Common myeloid progenitor, CD34-positive (primary cell): ENCODE measurements around the gene ACSM5.

Source experiments
- CTCF ChIA-PET: fragments of 350-600 bp; sonication (Branson Sonifier 250); formaldehyde crosslinking; loops from one replicate; lab custom pipeline; 2021; ENCODE audit warnings: antibody characterized with exemption; lab: Charles Lee
- POLR2A ChIA-PET: fragments of 350-600 bp; sonication (Branson Sonifier 250); formaldehyde crosslinking; loops from one replicate; lab custom pipeline; 2021; ENCODE audit warnings: antibody characterized with exemption; lab: Charles Lee
- DNase-seq, 3 donors: peaks; one replicate each; pipeline versions ENCODE4 v3.0.0 to v3.0.0-alpha.2; 2013
- H3K27ac ChIP-seq, 2 experiments: 1 replicate in 1 of 2; 2 replicates in 1 of 2; pipeline ENCODE4 v1.7.0; 2013; ENCODE audit warnings: inconsistent platforms in 2 of 2, low read length in 2 of 2, mild to moderate bottlenecking in 2 of 2, low read depth in 1 of 2, moderate library complexity in 1 of 2; ENCODE audit not compliant: severe bottlenecking in 2 of 2, insufficient read depth in 1 of 2, poor library complexity in 1 of 2
- H3K27me3 ChIP-seq, 5 experiments: replicated peaks in 2 of 5; 1 replicate in 3 of 5; 2 replicates in 2 of 5; pipeline versions ENCODE4 v1.6.1 to v1.7.0; 2013; ENCODE audit warnings: low read length in 4 of 5, mild to moderate bottlenecking in 2 of 5, moderate library complexity in 2 of 5, inconsistent platforms in 1 of 5; ENCODE audit not compliant: insufficient read depth in 5 of 5, control insufficient read depth in 4 of 5
- H3K36me3 ChIP-seq, 4 experiments: 1 replicate in 2 of 4; 2 replicates in 2 of 4; pipeline versions ENCODE4 v1.6.1 to v1.7.0; 2013; ENCODE audit warnings: low read length in 3 of 4, control low read depth in 1 of 4, mild to moderate bottlenecking in 1 of 4; ENCODE audit not compliant: control insufficient read depth in 4 of 4, insufficient read depth in 4 of 4
- H3K4me1 ChIP-seq, 4 experiments: 1 replicate in 3 of 4; 2 replicates in 1 of 4; pipeline versions ENCODE4 v1.6.1 to v1.7.1; 2013; ENCODE audit warnings: low read length in 3 of 4, mild to moderate bottlenecking in 3 of 4, control low read depth in 1 of 4, inconsistent platforms in 1 of 4, moderate library complexity in 1 of 4; ENCODE audit not compliant: control insufficient read depth in 4 of 4, insufficient read depth in 4 of 4; ENCODE audit errors: control extremely low read depth in 1 of 4
- H3K4me3 ChIP-seq, 7 experiments: 1 replicate in 4 of 7; 2 replicates in 3 of 7; pipeline versions ENCODE4 v1.5.1 to v1.7.0; 2013; ENCODE audit warnings: mild to moderate bottlenecking in 7 of 7, low read length in 6 of 7, moderate library complexity in 6 of 7, inconsistent platforms in 2 of 7, low read depth in 2 of 7, control low read depth in 1 of 7; ENCODE audit not compliant: insufficient read depth in 4 of 7, control insufficient read depth in 1 of 7; ENCODE audit errors: extremely low read depth in 1 of 7
- H3K9me3 ChIP-seq, 5 experiments: 1 replicate in 4 of 5; 2 replicates in 1 of 5; pipeline versions ENCODE4 v1.6.1 to v1.7.1; 2013; ENCODE audit warnings: low read length in 4 of 5, mild to moderate bottlenecking in 2 of 5, inconsistent platforms in 1 of 5, low read depth in 1 of 5, moderate library complexity in 1 of 5; ENCODE audit not compliant: control insufficient read depth in 4 of 5, insufficient read depth in 2 of 5; ENCODE audit errors: control extremely low read depth in 1 of 5
- WGBS: methylation state at CpG from one replicate; pipeline ENCODE4 v1.1.5; 2013; ENCODE audit not compliant: insufficient coverage; 5-methylcytosine and 5-hydroxymethylcytosine counted together

The ACSM5 gene

GRCh38 chr16:20388854-20389253, 20.5 kb upstream of the ACSM5 start:
- Histone ChIP-seq H3K9me3 (no peaks in the 10 kb centered on the region), H3K27me3 (peaks cover 0 to 15% (median 8%) of the 10 kb centered on the region in 5 experiments), H3K4me1 (peaks cover 0 to 4% (median 0%) of the 10 kb centered on the region in 4 experiments), H3K27ac (no peak overlapping the region), H3K36me3 (no peaks in the 10 kb centered on the region), H3K4me3 (no peak overlapping the region)
- POLR2A ChIA-PET, result no interaction called here
- CTCF ChIA-PET, result no interaction called here
- 100% methylated on average over 1 of the region's 1 CpG for WGBS
- no peak for DNase-seq

DNA sequence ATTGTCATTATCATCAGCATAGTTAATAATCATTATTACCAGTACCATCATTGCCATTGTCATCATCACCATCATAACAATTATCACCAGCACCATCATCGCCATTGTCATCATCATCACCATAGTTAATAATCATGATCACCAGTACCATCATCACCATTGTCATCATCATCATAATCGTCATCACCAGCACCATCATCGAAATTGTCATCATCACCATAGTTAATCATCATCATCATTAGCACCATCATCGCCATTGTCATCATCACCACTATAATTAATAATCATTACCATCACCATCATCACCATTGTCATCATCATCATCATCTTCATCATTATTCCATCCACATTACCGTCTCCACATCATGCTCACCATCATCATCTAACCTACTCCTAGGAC, 18.3 kb upstream of the ACSM5 start:
- Histone ChIP-seq H3K36me3 (no peaks in the 10 kb centered on the region), H3K27ac (no peak overlapping the region), H3K4me1 (peaks cover 0 to 1% (median 0%) of the 10 kb centered on the region in 4 experiments), H3K9me3 (no peaks in the 10 kb centered on the region), H3K4me3 (no peak overlapping the region), H3K27me3 (peaks cover 0 to 14% (median 8%) of the 10 kb centered on the region in 5 experiments)
- WGBS, result 81% methylated on average over 5 of the region's 5 CpGs
- ChIA-PET CTCF (no interaction called here), POLR2A (no interaction called here)
- DNase-seq, result no peak

DNA sequence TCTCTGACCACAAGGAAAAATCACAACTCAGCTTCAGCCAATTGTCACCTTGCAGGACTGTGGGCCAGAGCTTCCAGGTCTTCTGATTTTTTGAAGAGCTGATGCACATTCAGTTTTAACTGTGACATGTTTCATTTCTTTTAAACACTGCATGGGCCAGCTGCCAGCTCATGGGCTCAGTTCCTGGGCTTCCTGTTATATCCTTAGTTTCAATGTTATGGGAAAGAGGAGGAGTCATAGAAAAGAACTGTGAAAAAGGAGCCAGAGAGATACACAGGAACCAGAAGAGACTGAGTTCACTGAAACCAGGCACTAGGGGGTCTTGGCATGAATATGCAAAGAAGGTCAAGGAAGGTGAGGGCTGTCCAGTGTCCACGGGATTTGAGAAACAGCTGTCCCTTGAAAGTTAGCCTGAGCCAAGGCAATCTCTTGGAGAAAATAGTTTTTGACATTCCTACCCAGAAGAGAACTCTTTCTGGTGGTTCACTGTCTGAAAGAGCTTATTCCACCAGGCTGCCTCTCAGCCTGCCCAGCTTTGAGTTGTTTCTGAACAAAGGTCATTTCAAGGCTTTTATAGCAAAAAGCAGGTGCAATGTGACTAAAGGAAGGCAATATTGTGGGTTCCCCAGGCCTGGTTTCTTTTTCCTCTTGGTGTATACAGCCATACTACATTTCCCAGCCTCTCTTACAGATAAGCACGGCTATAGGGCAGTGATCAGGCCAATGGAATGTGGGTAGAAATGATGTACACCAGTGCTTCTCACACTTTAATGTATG, 15.3 kb upstream of the ACSM5 start:
- Histone ChIP-seq H3K36me3 (no peaks in the 10 kb centered on the region), H3K4me1 (no peaks in the 10 kb centered on the region), H3K27me3 (no peaks in the 10 kb centered on the region), H3K27ac (no peak overlapping the region), H3K9me3 (no peaks in the 10 kb centered on the region), H3K4me3 (no peak overlapping the region)
- CTCF ChIA-PET, result interaction anchor here (3.0 kb wide), 1 partner anchor 10 kb away, joined by 14 read pairs; no protein-coding TSS in a partner anchor
- 33% methylated on average over 1 of the region's 2 CpGs for WGBS
- POLR2A ChIA-PET, result no interaction called here
- DNase-seq, result no peak

- H3K27me3 ChIP-seq, result no peaks in the 10 kb centered on the region
Measured at GRCh38 chr16:20395946-20396345, 13.4 kb upstream of the ACSM5 start.

DNA sequence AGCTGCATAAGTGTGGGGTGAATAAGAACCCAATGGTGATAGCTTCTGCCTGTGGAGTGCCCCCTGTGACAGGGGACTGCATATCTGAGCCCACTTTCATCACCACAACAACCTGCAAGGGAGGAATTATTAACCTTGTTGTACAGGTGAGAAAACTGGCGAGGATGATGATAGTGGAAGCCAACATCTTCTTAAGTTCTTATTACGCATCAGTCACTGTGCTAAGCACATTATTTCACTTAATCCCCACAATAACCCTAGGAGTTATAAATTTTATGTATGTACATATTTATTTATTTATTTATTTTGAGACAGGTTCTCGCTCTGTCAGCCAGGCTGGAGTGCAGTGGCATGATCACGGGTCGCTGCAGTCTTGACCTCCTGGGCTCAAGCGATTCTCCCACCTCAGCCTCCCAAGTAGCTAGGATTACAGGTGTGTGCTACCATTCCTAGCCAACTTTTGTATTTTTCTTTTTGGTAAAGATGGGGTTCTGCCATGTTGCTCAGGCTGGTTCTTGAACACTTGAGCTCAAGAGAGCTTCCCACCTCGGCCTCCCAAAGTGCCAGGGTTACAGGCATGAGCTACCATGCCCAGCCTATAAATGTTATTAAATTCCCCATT, 12.4 kb upstream of the ACSM5 start:
- no peak for DNase-seq
- ChIA-PET POLR2A (no interaction called here), CTCF (interaction anchor here (2.5 kb wide), 1 partner anchor 12 kb away, joined by 5 read pairs; no protein-coding TSS in a partner anchor)
- H3K4me3 ChIP-seq, result no peak overlapping the region
- H3K27ac ChIP-seq, result no peak overlapping the region
- H3K9me3 ChIP-seq, result no peaks in the 10 kb centered on the region
- H3K36me3 ChIP-seq, result no peaks in the 10 kb centered on the region
- WGBS, result 100% methylated on average over 5 of the region's 7 CpGs
- no peaks in the 10 kb centered on the region for H3K4me1 ChIP-seq
- no peaks in the 10 kb centered on the region for H3K27me3 ChIP-seq

More at GRCh38 chr16:20395946-20396345, 13.4 kb upstream of the ACSM5 start:
- no peak for DNase-seq
- H3K27ac ChIP-seq, result no peak overlapping the region
- H3K36me3 ChIP-seq, result no peaks in the 10 kb centered on the region
- ChIA-PET POLR2A (no interaction called here), CTCF (interaction anchor here (2.5 kb wide), 1 partner anchor 11 kb away, joined by 5 read pairs; no protein-coding TSS in a partner anchor)
- H3K4me3 ChIP-seq, result no peak overlapping the region
- 96% methylated on average over 2 of the region's 2 CpGs for WGBS
- no peaks in the 10 kb centered on the region for H3K4me1 ChIP-seq
- H3K9me3 ChIP-seq, result no peaks in the 10 kb centered on the region

GRCh38 chr16:20397468-20398074, 11.8 kb upstream of the ACSM5 start:
- no peaks in the 10 kb centered on the region for H3K9me3 ChIP-seq
- no peak for DNase-seq
- no peaks in the 10 kb centered on the region for H3K27me3 ChIP-seq
- no peak overlapping the region for H3K4me3 ChIP-seq
- ChIA-PET CTCF (interaction anchor here (2.5 kb wide), 1 partner anchor 12 kb away, joined by 5 read pairs; no protein-coding TSS in a partner anchor), POLR2A (no interaction called here)
- 88% methylated on average over 6 of the region's 7 CpGs for WGBS
- no peaks in the 10 kb centered on the region for H3K36me3 ChIP-seq
- H3K27ac ChIP-seq, result no peak overlapping the region
- H3K4me1 ChIP-seq, result no peaks in the 10 kb centered on the region
